HG03135 (cell line): ENCODE results near the gene AJUBA.
A peak's percentile ranks its signal among the peaks of the same experiment; 100 is the strongest.
"Not testable (repeated sequence)": the region's sequence is repeated elsewhere in the genome, so short reads cannot be mapped to it uniquely, and the experiment has no call there.

Experiments
- ATAC-seq: cut with Tn5 transposase; IDR thresholded peaks from one replicate; pipeline ENCODE4 v1.9.1; 2021; ENCODE audit warnings: mild to moderate bottlenecking, moderate library complexity; ENCODE audit not compliant: unreplicated experiment

AJUBA gene

GRCh38 chr14:23006544-23007419, 24.4 kb upstream of the AJUBA start:
- ATAC-seq = peak; percentile 95

GRCh38 chr14:23006188-23006534, 23.8 kb upstream of the AJUBA start:
- no peak for ATAC-seq

- no peak for ATAC-seq
Measured at GRCh38 chr14:23005451-23006187, 23.3 kb upstream of the AJUBA start.

- ATAC-seq = not testable (repeated sequence)
Measured at GRCh38 chr14:23004274-23004673, 21.9 kb upstream of the AJUBA start.

GRCh38 chr14:23002592-23002991, 20.2 kb upstream of the AJUBA start:
- no peak for ATAC-seq

GRCh38 chr14:23000860-23001259, 18.5 kb upstream of the AJUBA start:
- ATAC-seq = no peak

GRCh38 chr14:22998329-22999012, 16.1 kb upstream of the AJUBA start:
- no peak for ATAC-seq

GRCh38 chr14:22997676-22998323, 15.4 kb upstream of the AJUBA start:
- no peak for ATAC-seq

- ATAC-seq = no peak
Measured at GRCh38 chr14:22996768-22997654, 14.7 kb upstream of the AJUBA start.

GRCh38 chr14:22995889-22996625, 13.7 kb upstream of the AJUBA start:
- ATAC-seq = no peak

GRCh38 chr14:22994762-22995275, 12.5 kb upstream of the AJUBA start:
- ATAC-seq = peak; percentile 60

- ATAC-seq = no peak
Measured at GRCh38 chr14:22993517-22993916, 11.2 kb upstream of the AJUBA start.

- no peak for ATAC-seq
Measured at GRCh38 chr14:22991852-22992251, 9.5 kb upstream of the AJUBA start.

- ATAC-seq = no peak
Measured at GRCh38 chr14:22987291-22987690, 4.9 kb upstream of the AJUBA start.

- ATAC-seq = no peak
Measured at GRCh38 chr14:22986508-22987054, 4.2 kb upstream of the AJUBA start.

GRCh38 chr14:22985894-22986507, 3.6 kb upstream of the AJUBA start:
- ATAC-seq = no peak

- no peak for ATAC-seq
Measured at GRCh38 chr14:22984959-22985658, 2.8 kb upstream of the AJUBA start.
